SK-N-MC (cell line): ENCODE measurements around the gene CRHR2.

Experiments used
- EZH2 ChIP-seq: fragments of 200-600 bp; sonication (generic); IDR thresholded peaks from one replicate; pipeline ENCODE4 v1.6.1; 2017; ENCODE audit warnings: antibody characterized with exemption
- FOXP2 ChIP-seq: optimal IDR thresholded peaks from 2 replicates; pipeline ENCODE3; 2011; ENCODE audit warnings: mild to moderate bottlenecking, moderate library complexity; ENCODE audit not compliant: insufficient read depth; ENCODE audit errors: extremely low read length, control extremely low read depth

GRCh38 chr7:30646154-30646553 lies 36.1 kb downstream of the CRHR2 start:
- TF ChIP-seq FOXP2 (no peak), EZH2 (no peak)
